ENCODE data around the gene FUT1. TPM values are rescaled to one million over a fixed set of nuclear protein-coding genes. Genes with fewer than 3 reads are reported as not detected.
A peak's percentile ranks its signal among the peaks of the same experiment; 100 is the strongest.
"Not testable (repeated sequence)": the region's sequence is repeated elsewhere in the genome, so short reads cannot be mapped to it uniquely, and the experiment has no call there.

The FUT1 gene
- total RNA-seq, 1 experiment from 2014 or later: 14.1 TPM

- CTCF ChIA-PET: interaction anchor here (1.1 kb wide), 1 partner anchor 18 kb away, joined by 3 read pairs; no protein-coding TSS in a partner anchor
- POLR2A ChIA-PET: interaction anchor here (0.9 to 1.3 kb wide), 3 partner anchors 75 to 124 kb away, joined by 3 to 5 read pairs (median 3); partner anchors contain the start of genes CA11, FUT2 and PPP1R15A
- no peak for DNase-seq (ENCODE audit: low read depth, low spot score)
- Histone ChIP-seq H3K9me3 (ENCODE audit: control insufficient read depth in 1 of 2, insufficient read depth in 1 of 2, low read depth in 1 of 2, low read length in 2 of 2) (no peaks in the 10 kb centered on the region), H2AFZ (ENCODE audit: low read depth, low read length, poor library complexity, severe bottlenecking) (no peak overlapping the region), H3K9ac (ENCODE audit: low read length) (peak overlapping the region; percentile 74), H3K27ac (ENCODE audit: low read depth, low read length) (peak overlapping the region; percentile 74), H3K79me2 (ENCODE audit: insufficient read depth, low read length) (no peaks in the 10 kb centered on the region), H3K4me2 (ENCODE audit: low read length) (peak overlapping the region; percentile 84), H4K20me1 (ENCODE audit: insufficient read depth) (no peaks in the 10 kb centered on the region), H3K4me1 (ENCODE audit: control insufficient read depth in 1 of 2, insufficient read depth in 2 of 2, low read length in 2 of 2) (peaks cover 12 to 30% of the 10 kb centered on the region in 2 experiments), H3K9me2 (ENCODE audit: insufficient read depth) (no peaks in the 10 kb centered on the region), H3K27me3 (ENCODE audit: insufficient read depth, low read length) (no peaks in the 10 kb centered on the region), H3K4me3 (replicated peaks in 1 of 2; ENCODE audit: low read depth in 1 of 2, low read length in 2 of 2) (peak overlapping the region; percentile 53 to 64), H3K36me3 (ENCODE audit: control insufficient read depth in 1 of 2, insufficient read depth in 2 of 2, low read length in 2 of 2) (no peaks in the 10 kb centered on the region)
- RAD21 ChIA-PET (ENCODE audit: low non-redundant PET in 1 of 2, low total read pairs in 2 of 2, uncharacterized antibody in 2 of 2, unreplicated experiment in 2 of 2): no interaction called here
- ATAC-seq: peak; percentile 71
- no peak for TF ChIP-seq CBX3 (IDR thresholded peaks at IDR 0.05; ENCODE audit: low read depth)
- intact Hi-C loops (cut with micrococcal nuclease): no loop called here
- no TSS peak for BruUV-seq (replicated peaks)
Measured at GRCh38 chr19:48770266-48770665, 17.8 kb upstream of the FUT1 start.

DNA sequence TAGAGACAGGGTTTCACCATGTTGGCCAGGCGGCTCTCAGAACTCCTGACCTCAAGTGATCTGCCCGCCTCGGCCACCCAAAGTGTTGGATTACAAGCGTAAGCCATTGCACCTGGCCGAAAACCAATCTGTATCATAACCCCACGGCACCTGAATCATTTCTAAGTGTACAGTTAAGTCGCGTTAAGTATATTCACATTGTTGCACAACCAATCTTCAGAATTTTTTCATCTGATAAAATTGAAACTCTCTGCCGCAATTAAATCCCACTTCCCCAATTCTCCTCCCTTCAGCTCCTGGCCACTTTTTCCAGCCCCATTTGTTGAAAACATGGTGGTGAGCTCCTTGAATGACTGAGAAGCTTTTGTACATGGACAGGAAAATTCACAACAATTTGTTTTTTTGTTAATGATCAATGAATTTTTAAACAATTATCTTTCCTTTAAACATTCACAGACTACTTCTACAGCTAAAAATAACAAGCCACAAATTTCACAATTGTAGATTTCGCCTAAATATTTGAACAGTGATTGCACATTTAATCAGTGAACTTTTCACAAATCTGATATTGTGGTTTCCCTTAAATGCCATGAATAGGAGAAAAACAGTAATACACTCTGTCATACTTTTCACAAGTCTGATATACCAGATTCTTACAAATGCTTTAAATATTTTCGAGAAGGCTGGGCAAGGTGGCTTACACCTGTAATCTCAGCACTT lies 16.7 kb upstream of the FUT1 start:
- TF ChIP-seq ZNF274 (IDR thresholded peaks at IDR 0.05; ENCODE audit: low read depth, low read length) (no peak), CEBPB (IDR thresholded peaks at IDR 0.05; ENCODE audit: low read depth) (no peak), POLR2A (IDR thresholded peaks at IDR 0.05; ENCODE audit: borderline replicate concordance, extremely low read depth, insufficient read depth, insufficient read length) (no peak), JUND (IDR thresholded peaks at IDR 0.05) (no peak), SRF (IDR thresholded peaks at IDR 0.05; ENCODE audit: low read depth) (no peak), FOSL1 (IDR thresholded peaks at IDR 0.05; ENCODE audit: low read depth) (no peak), POLR2AphosphoS5 (IDR thresholded peaks at IDR 0.05; ENCODE audit: low read depth, low read length) (no peak), EGR1 (IDR thresholded peaks at IDR 0.05; ENCODE audit: low read depth) (no peak), RAD21 (IDR thresholded peaks at IDR 0.05; ENCODE audit: low read depth) (no peak)
- TF ChIP-seq, protein P1, sequence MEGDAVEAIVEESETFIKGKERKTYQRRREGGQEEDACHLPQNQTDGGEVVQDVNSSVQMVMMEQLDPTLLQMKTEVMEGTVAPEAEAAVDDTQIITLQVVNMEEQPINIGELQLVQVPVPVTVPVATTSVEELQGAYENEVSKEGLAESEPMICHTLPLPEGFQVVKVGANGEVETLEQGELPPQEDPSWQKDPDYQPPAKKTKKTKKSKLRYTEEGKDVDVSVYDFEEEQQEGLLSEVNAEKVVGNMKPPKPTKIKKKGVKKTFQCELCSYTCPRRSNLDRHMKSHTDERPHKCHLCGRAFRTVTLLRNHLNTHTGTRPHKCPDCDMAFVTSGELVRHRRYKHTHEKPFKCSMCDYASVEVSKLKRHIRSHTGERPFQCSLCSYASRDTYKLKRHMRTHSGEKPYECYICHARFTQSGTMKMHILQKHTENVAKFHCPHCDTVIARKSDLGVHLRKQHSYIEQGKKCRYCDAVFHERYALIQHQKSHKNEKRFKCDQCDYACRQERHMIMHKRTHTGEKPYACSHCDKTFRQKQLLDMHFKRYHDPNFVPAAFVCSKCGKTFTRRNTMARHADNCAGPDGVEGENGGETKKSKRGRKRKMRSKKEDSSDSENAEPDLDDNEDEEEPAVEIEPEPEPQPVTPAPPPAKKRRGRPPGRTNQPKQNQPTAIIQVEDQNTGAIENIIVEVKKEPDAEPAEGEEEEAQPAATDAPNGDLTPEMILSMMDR (IDR thresholded peaks at IDR 0.05 in 2 of 3, conservative IDR thresholded peaks at IDR 0.05 in 1 of 3; ENCODE audit: borderline replicate concordance in 1 of 3, insufficient read depth in 1 of 3, low read depth in 2 of 3, low read length in 2 of 3): no peak
- no peaks in the 10 kb centered on the region for H4K20me1 ChIP-seq (ENCODE audit: insufficient read depth)
- no peak overlapping the region for H3K4me2 ChIP-seq (ENCODE audit: low read length)
- no peaks in the 10 kb centered on the region for H3K27me3 ChIP-seq (ENCODE audit: insufficient read depth, low read length)
- POLR2A ChIA-PET: interaction anchor here (1.2 kb wide), 1 partner anchor 123 kb away, joined by 3 read pairs; the partner anchor contains the start of gene CA11
- RAD21 ChIA-PET (ENCODE audit: low non-redundant PET in 1 of 2, low total read pairs in 2 of 2, uncharacterized antibody in 2 of 2, unreplicated experiment in 2 of 2): no interaction called here
- no peak overlapping the region for H3K9ac ChIP-seq (ENCODE audit: low read length)
- H2AFZ ChIP-seq (ENCODE audit: low read depth, low read length, poor library complexity, severe bottlenecking): no peak overlapping the region
- DNase-seq (ENCODE audit: low read depth, low spot score) (no peak), ATAC-seq (no peak)
- H3K4me1 ChIP-seq (ENCODE audit: control insufficient read depth in 1 of 2, insufficient read depth in 2 of 2, low read length in 2 of 2): peaks cover 12 to 25% of the 10 kb centered on the region in 2 experiments
- no peak overlapping the region for H3K4me3 ChIP-seq (replicated peaks in 1 of 2; ENCODE audit: low read depth in 1 of 2, low read length in 2 of 2)
- H3K79me2 ChIP-seq (ENCODE audit: insufficient read depth, low read length): no peaks in the 10 kb centered on the region
- intact Hi-C loops (cut with micrococcal nuclease): no loop called here
- H3K27ac ChIP-seq (ENCODE audit: low read depth, low read length): peak overlapping the region; percentile 74; the same call in 1 of the 2 replicates
- H3K9me2 ChIP-seq (ENCODE audit: insufficient read depth): no peaks in the 10 kb centered on the region
- no TSS peak for BruUV-seq (replicated peaks)
- CTCF ChIA-PET: no interaction called here
- H3K9me3 ChIP-seq (ENCODE audit: control insufficient read depth in 1 of 2, insufficient read depth in 1 of 2, low read depth in 1 of 2, low read length in 2 of 2): no peaks in the 10 kb centered on the region
- no peaks in the 10 kb centered on the region for H3K36me3 ChIP-seq (ENCODE audit: control insufficient read depth in 1 of 2, insufficient read depth in 2 of 2, low read length in 2 of 2)

DNA sequence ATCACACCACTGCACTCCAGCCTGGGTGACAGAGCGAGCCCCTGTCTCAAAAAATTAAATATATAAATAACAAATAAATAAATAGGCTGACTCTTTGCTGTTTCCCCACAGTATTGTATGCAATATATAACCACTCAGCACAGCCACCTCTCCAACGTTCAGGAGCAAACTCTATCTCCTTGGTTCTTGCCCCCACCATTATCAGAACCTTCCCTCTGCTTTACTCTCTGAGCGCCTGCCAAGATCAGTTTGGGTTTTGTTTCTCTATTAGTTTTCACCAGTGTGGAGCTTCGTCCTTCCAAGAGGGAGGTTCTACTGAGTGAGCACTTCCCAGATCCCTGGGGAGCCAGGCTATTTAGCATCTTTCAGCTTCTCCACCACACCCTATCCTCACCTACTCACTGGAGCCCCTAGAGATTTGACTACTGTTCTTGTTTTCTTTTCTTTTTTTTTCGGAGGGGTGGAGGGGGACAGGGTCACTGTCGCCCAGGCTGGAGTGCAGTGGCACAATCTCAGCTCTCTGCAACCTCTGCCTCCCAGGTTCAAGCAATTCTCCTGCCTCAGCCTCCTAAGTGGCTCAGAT lies 15.8 kb upstream of the FUT1 start:
- H3K4me3 ChIP-seq (replicated peaks in 1 of 2; ENCODE audit: low read depth in 1 of 2, low read length in 2 of 2); H3K27me3 ChIP-seq (ENCODE audit: insufficient read depth, low read length); H3K4me2 ChIP-seq (ENCODE audit: low read length); BruUV-seq (replicated peaks); H2AFZ ChIP-seq (ENCODE audit: low read depth, low read length, poor library complexity, severe bottlenecking); DNase-seq (ENCODE audit: low read depth, low spot score); H3K9me2 ChIP-seq (ENCODE audit: insufficient read depth); CTCF ChIA-PET; intact Hi-C loops (cut with micrococcal nuclease); H3K27ac ChIP-seq (ENCODE audit: low read depth, low read length); H3K9ac ChIP-seq (ENCODE audit: low read length); H3K79me2 ChIP-seq (ENCODE audit: insufficient read depth, low read length); H3K9me3 ChIP-seq (ENCODE audit: control insufficient read depth in 1 of 2, insufficient read depth in 1 of 2, low read depth in 1 of 2, low read length in 2 of 2); H3K36me3 ChIP-seq (ENCODE audit: control insufficient read depth in 1 of 2, insufficient read depth in 2 of 2, low read length in 2 of 2); POLR2A ChIA-PET; ATAC-seq; H4K20me1 ChIP-seq (ENCODE audit: insufficient read depth); RAD21 ChIA-PET (ENCODE audit: low non-redundant PET in 1 of 2, low total read pairs in 2 of 2, uncharacterized antibody in 2 of 2, unreplicated experiment in 2 of 2): not testable (repeated sequence)
- H3K4me1 ChIP-seq (ENCODE audit: control insufficient read depth in 1 of 2, insufficient read depth in 2 of 2, low read length in 2 of 2): peaks cover 12 to 24% of the 10 kb centered on the region in 2 experiments

Measured in HCT116 (cell line).